Osteoblast (primary cell): ENCODE measurements around the gene NCKAP5. TPM values are rescaled to one million over a fixed set of nuclear protein-coding genes. Genes with fewer than 3 reads are reported as not detected.

ENCODE experiments used
- DNase-seq: peaks from one replicate; pipeline ENCODE4 v3.0.0; 2011; ENCODE audit warnings: low spot score, mixed read lengths; ENCODE audit not compliant: insufficient read length; ENCODE audit errors: missing footprints
- H2AFZ ChIP-seq: 2 replicates; pipeline ENCODE4 v1.6.0; 2011; ENCODE audit warnings: mild to moderate bottlenecking, low read length
- H3K27ac ChIP-seq: 2 replicates; pipeline ENCODE4 v1.5.1; 2011; ENCODE audit warnings: mild to moderate bottlenecking, low read depth, low read length, moderate library complexity
- H3K27me3 ChIP-seq: 2 replicates; pipeline ENCODE4 v1.6.0; 2012; ENCODE audit warnings: mild to moderate bottlenecking, control low read depth, inconsistent platforms, low read length, moderate library complexity; ENCODE audit not compliant: insufficient read depth
- H3K36me3 ChIP-seq: 2 replicates; pipeline ENCODE4 v1.5.1; 2011; ENCODE audit warnings: mild to moderate bottlenecking, low read length, control low read depth, moderate library complexity; ENCODE audit not compliant: insufficient read depth
- H3K4me1 ChIP-seq: 2 replicates; pipeline ENCODE4 v1.5.1; 2011; ENCODE audit warnings: mild to moderate bottlenecking, low read length, control low read depth, moderate library complexity; ENCODE audit not compliant: insufficient read depth
- H3K4me2 ChIP-seq: 2 replicates; pipeline ENCODE4 v1.6.0; 2011; ENCODE audit warnings: mild to moderate bottlenecking, low read length; ENCODE audit not compliant: insufficient read depth
- H3K4me3 ChIP-seq: fragments of 200-600 bp; sonication (generic); 3 replicates; pipeline ENCODE4 v1.5.1; 2012; ENCODE audit warnings: mild to moderate bottlenecking, low read length, inconsistent platforms; ENCODE audit not compliant: insufficient read depth
- H3K79me2 ChIP-seq: 2 replicates; pipeline ENCODE4 v1.6.0; 2012; ENCODE audit warnings: mild to moderate bottlenecking, low read length, control low read depth, inconsistent platforms; ENCODE audit not compliant: insufficient read depth
- H3K9me3 ChIP-seq: 2 replicates; pipeline ENCODE4 v1.5.1; 2011; ENCODE audit warnings: low read depth, low read length, control low read depth
- H4K20me1 ChIP-seq: 2 replicates; pipeline ENCODE4 v1.6.0; 2012; ENCODE audit warnings: mild to moderate bottlenecking, low read length, control low read depth; ENCODE audit not compliant: insufficient read depth
- total RNA-seq: library from RNA; depleted of rRNA; stranded (reverse); fragments of >200 nt; gene quantifications from 2 replicates; pipeline ENCODE4 v1.2.3, GENCODE V29; 2012
- TF ChIP-seq, protein P1 (sequence below): IDR thresholded peaks from 2 replicates; pipeline ENCODE4 v1.5.1; 2011; ENCODE audit warnings: mild to moderate bottlenecking, low read depth, low read length, moderate library complexity; ENCODE audit errors: extremely low read depth

Gene NCKAP5
- total RNA-seq, 1 donor, result 1.8 TPM

- no peak for DNase-seq
- Histone ChIP-seq H3K4me2 (no peak overlapping the region), H3K27ac (no peak overlapping the region)
Measured at GRCh38 chr2:132656266-132656975, 911.8 kb downstream of the NCKAP5 start.

DNA sequence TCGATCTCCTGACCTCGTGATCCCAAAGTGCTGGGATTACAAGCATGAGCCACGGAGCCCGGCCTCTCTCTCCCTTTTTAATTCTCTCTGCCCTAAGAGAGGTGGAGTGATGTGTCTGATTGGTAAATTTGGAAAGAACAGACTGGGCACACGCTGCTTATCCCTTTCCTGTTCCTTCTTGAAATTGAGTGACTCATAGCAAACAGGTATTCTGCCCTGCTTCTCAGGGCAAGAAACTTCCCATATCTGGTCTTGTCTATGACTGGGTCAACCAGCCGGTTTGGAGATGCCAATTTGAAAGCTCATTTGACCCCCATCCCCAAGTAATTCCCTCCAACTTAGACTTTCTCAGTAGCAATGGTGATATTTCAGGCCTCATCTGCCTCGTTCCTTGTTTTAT lies 913.3 kb downstream of the NCKAP5 start:
- no peak overlapping the region for H3K4me2 ChIP-seq
- no peak overlapping the region for H3K4me3 ChIP-seq
- TF ChIP-seq, protein P1, sequence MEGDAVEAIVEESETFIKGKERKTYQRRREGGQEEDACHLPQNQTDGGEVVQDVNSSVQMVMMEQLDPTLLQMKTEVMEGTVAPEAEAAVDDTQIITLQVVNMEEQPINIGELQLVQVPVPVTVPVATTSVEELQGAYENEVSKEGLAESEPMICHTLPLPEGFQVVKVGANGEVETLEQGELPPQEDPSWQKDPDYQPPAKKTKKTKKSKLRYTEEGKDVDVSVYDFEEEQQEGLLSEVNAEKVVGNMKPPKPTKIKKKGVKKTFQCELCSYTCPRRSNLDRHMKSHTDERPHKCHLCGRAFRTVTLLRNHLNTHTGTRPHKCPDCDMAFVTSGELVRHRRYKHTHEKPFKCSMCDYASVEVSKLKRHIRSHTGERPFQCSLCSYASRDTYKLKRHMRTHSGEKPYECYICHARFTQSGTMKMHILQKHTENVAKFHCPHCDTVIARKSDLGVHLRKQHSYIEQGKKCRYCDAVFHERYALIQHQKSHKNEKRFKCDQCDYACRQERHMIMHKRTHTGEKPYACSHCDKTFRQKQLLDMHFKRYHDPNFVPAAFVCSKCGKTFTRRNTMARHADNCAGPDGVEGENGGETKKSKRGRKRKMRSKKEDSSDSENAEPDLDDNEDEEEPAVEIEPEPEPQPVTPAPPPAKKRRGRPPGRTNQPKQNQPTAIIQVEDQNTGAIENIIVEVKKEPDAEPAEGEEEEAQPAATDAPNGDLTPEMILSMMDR, result no peak
- no peaks in the 10 kb centered on the region for H3K27me3 ChIP-seq
- no peaks in the 10 kb centered on the region for H3K36me3 ChIP-seq
- no peak overlapping the region for H2AFZ ChIP-seq
- DNase-seq, result no peak
- peaks cover 11% of the 10 kb centered on the region for H3K4me1 ChIP-seq
- no peaks in the 10 kb centered on the region for H3K9me3 ChIP-seq
- H3K79me2 ChIP-seq, result no peaks in the 10 kb centered on the region
- H3K27ac ChIP-seq, result no peak overlapping the region
- no peaks in the 10 kb centered on the region for H4K20me1 ChIP-seq

More at GRCh38 chr2:132656266-132656975, 911.8 kb downstream of the NCKAP5 start:
- Histone ChIP-seq H4K20me1 (no peaks in the 10 kb centered on the region), H2AFZ (no peak overlapping the region), H3K79me2 (no peaks in the 10 kb centered on the region), H3K9me3 (no peaks in the 10 kb centered on the region), H3K4me1 (peaks cover 8% of the 10 kb centered on the region), H3K36me3 (no peaks in the 10 kb centered on the region), H3K4me3 (no peak overlapping the region), H3K27me3 (no peaks in the 10 kb centered on the region)
- TF ChIP-seq, protein P1, result no peak

GRCh38 chr2:132654335-132654734 lies 913.9 kb downstream of the NCKAP5 start:
- Histone ChIP-seq H3K27me3 (no peaks in the 10 kb centered on the region), H4K20me1 (no peaks in the 10 kb centered on the region), H3K27ac (no peak overlapping the region)

DNA sequence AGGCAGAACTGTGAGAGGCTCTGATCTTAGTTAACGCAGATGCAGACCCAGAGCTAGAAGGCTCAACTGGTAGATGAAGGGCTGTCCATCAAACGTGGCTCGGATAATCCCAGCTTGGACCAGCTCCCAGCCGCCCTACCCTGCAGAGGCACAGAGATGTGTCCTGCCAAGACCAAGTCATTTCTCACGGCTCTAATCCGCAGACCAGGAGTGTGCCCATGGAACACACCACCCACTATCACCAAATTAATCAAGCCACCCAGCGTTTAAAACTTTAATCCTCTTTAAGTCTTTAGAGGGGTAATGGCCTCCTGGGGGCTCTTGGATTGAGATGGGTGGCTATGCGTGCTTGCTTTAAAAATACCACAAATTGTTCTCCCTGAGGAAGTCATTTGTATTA lies 915.8 kb downstream of the NCKAP5 start:
- Histone ChIP-seq H3K36me3 (no peaks in the 10 kb centered on the region), H3K4me3 (no peak overlapping the region), H3K4me1 (peaks cover 11% of the 10 kb centered on the region), H3K4me2 (no peak overlapping the region), H3K27me3 (no peaks in the 10 kb centered on the region), H2AFZ (no peak overlapping the region), H3K79me2 (no peaks in the 10 kb centered on the region), H4K20me1 (no peaks in the 10 kb centered on the region), H3K9me3 (no peaks in the 10 kb centered on the region), H3K27ac (no peak overlapping the region)
- no peak for DNase-seq
- TF ChIP-seq, protein P1, result no peak

More at GRCh38 chr2:132654335-132654734, 913.9 kb downstream of the NCKAP5 start:
- TF ChIP-seq, protein P1, result no peak
- Histone ChIP-seq H3K79me2 (no peaks in the 10 kb centered on the region), H3K4me2 (no peak overlapping the region), H3K36me3 (no peaks in the 10 kb centered on the region), H3K4me3 (no peak overlapping the region), H2AFZ (no peak overlapping the region), H3K9me3 (no peaks in the 10 kb centered on the region), H3K4me1 (peaks cover 11% of the 10 kb centered on the region)
- no peak for DNase-seq
